K562 (cell line): ENCODE results near the gene B4GALT7. TPM values are rescaled to one million over a fixed set of nuclear protein-coding genes. Genes with fewer than 3 reads are reported as not detected.

Experiments
- ATF1 ChIP-seq, 2 experiments: fragments of 450-650 bp in 1 of 2; IDR thresholded peaks; 2 replicates each; pipeline ENCODE4 v1.6.1; 2016; ENCODE audit warnings: missing compliant biosample characterization in 1 of 2, missing genetic modification characterization in 1 of 2
- CREB3L1 ChIP-seq: fragments of 450-650 bp; IDR thresholded peaks from 2 replicates; pipeline ENCODE4 v1.6.1; 2014; ENCODE audit warnings: low read depth, mild to moderate bottlenecking, moderate library complexity, borderline replicate concordance
- E2F5 ChIP-seq: sonication (generic); formaldehyde crosslinking; IDR thresholded peaks from 2 replicates; pipeline ENCODE4 v1.8.0; 2022; ENCODE audit warnings: mild to moderate bottlenecking, missing genetic modification reagents
- ESRRA ChIP-seq: fragments of 450-650 bp; IDR thresholded peaks from 2 replicates; pipeline ENCODE4 v1.6.1; 2014; ENCODE audit warnings: low read depth, mild to moderate bottlenecking, moderate library complexity, borderline replicate concordance
- FOXA3 ChIP-seq, 2 experiments: fragments of 450-650 bp in 1 of 2; sonication (generic) in 1 of 2; formaldehyde crosslinking; IDR thresholded peaks in 1 of 2; conservative IDR thresholded peaks in 1 of 2; 2 replicates each; pipeline versions ENCODE4 v1.4.0 to v1.8.0; 2020 to 2022; ENCODE audit warnings: mild to moderate bottlenecking in 2 of 2, missing genetic modification reagents in 1 of 2
- FOXK1 ChIP-seq: sonication (generic); formaldehyde crosslinking; IDR thresholded peaks from 2 replicates; pipeline ENCODE4 v1.8.0; 2022; ENCODE audit warnings: missing genetic modification reagents, mild to moderate bottlenecking, borderline replicate concordance
- HDAC2 ChIP-seq: fragments of 450-650 bp; IDR thresholded peaks from 2 replicates; pipeline ENCODE4 v1.6.1; 2016; ENCODE audit warnings: mild to moderate bottlenecking
- HDGF ChIP-seq: fragments of 450-650 bp; IDR thresholded peaks from 2 replicates; pipeline ENCODE4 v1.6.1; 2016
- HOXB6 ChIP-seq: fragments of 250-450 bp; sonication (Bioruptor Pico); IDR thresholded peaks from 2 replicates; pipeline ENCODE4 v1.5.1; 2022; ENCODE audit warnings: mild to moderate bottlenecking, borderline replicate concordance
- MAX ChIP-seq: sonication (generic); formaldehyde crosslinking; IDR thresholded peaks from 2 replicates; pipeline ENCODE4 v1.9.0; 2022; ENCODE audit warnings: mild to moderate bottlenecking, missing genetic modification reagents
- MLLT1 ChIP-seq, 2 experiments: fragments of 450-650 bp; IDR thresholded peaks; 2 replicates each; pipeline ENCODE4 v1.6.1; 2016
- PHF20 ChIP-seq: fragments of 450-650 bp; IDR thresholded peaks from 2 replicates; pipeline ENCODE4 v1.6.1; 2018; ENCODE audit not compliant: partially characterized antibody
- SMARCA4 ChIP-seq: fragments of 450-650 bp; IDR thresholded peaks from 2 replicates; pipeline ENCODE4 v1.6.1; 2016
- SMARCE1 ChIP-seq: fragments of 450-650 bp; IDR thresholded peaks from 2 replicates; pipeline ENCODE4 v1.7.1; 2016; ENCODE audit warnings: mild to moderate bottlenecking
- SREBF1 ChIP-seq: fragments of 150-350 bp; IDR thresholded peaks from 2 replicates; pipeline ENCODE4 v1.6.1; 2014; ENCODE audit warnings: antibody characterized with exemption, low read depth, low read length, borderline replicate concordance
- TCF3 ChIP-seq: sonication (generic); formaldehyde crosslinking; IDR thresholded peaks from 2 replicates; pipeline ENCODE4 v1.4.0; 2020; ENCODE audit warnings: mild to moderate bottlenecking, missing genetic modification reagents
- ZBTB26 ChIP-seq: fragments of 450-650 bp; formaldehyde crosslinking; IDR thresholded peaks from 2 replicates; pipeline ENCODE4 v1.4.0; 2022; ENCODE audit warnings: missing genetic modification characterization
- ZBTB43 ChIP-seq: sonication (generic); formaldehyde crosslinking; IDR thresholded peaks from 2 replicates; pipeline ENCODE4 v1.8.0; 2023; ENCODE audit warnings: mild to moderate bottlenecking, missing genetic modification reagents
- ZNF639 ChIP-seq, 2 experiments: fragments of 200-800 bp in 1 of 2; sonication (Bioruptor generic) in 1 of 2; sonication (generic) in 1 of 2; formaldehyde crosslinking in 1 of 2; IDR thresholded peaks in 1 of 2; conservative IDR thresholded peaks in 1 of 2; 2 replicates each; pipeline versions ENCODE4 v1.5.0 to v1.6.1; 2016 to 2020; ENCODE audit warnings: missing compliant biosample characterization in 1 of 2, missing genetic modification characterization in 1 of 2, missing genetic modification reagents in 1 of 2
- polyA plus RNA-seq, 8 experiments: library from polyadenylated mRNA; depleted of rRNA in 4 of 8; stranded (reverse) in 5 of 8; unstranded in 3 of 8; fragments of >200 nt; fragmentation: Nextera tagmentation in 2 of 8; fragmentation: Illumina TruSeq in 1 of 8; extraction: Ambion mirVana in 2 of 8; extraction: Trizol in 1 of 8; gene quantifications; 2 replicates each; pipeline versions ENCODE4 v1.2.1 to v1.2.3, GENCODE V29; 2011 to 2014; ENCODE audit warnings: inconsistent platforms in 1 of 8, missing spikeins in 1 of 8
- total RNA-seq, 7 experiments: library from RNA; depleted of rRNA in 6 of 7; stranded (reverse); fragments of >200 nt in 6 of 7; fragmentation: Illumina TruSeq in 2 of 7; extraction: Trizol in 2 of 7; gene quantifications; 2 replicates each; pipeline versions ENCODE4 v1.2.1 to v1.2.3, GENCODE V29; 2011 to 2021; ENCODE audit warnings: low replicate concordance in 1 of 7

The B4GALT7 gene
- total and polyA plus RNA-seq, 9 of the 15 experiments (the other 6 are each of a cell fraction or from before 2014, with no cell fraction given): 0.34 to 17.7 (median 9.1) TPM

GRCh38 chr5:177600508-177601018, 631 bp downstream of the B4GALT7 start (continued):
- TF ChIP-seq SREBF1 (no peak), ESRRA (no peak), ZNF639 (CRISPR knock-in tag; conservative IDR thresholded peaks at IDR 0.05 in 1 of 2, IDR thresholded peaks at IDR 0.05 in 1 of 2) (no peak), MAX (CRISPR knock-in tag) (no peak), ZBTB43 (no peak), FOXK1 (CRISPR knock-in tag) (no peak), ATF1 (CRISPR knock-in tag; IDR thresholded peaks at IDR 0.05) (no peak), ATF1 (tag; IDR thresholded peaks at IDR 0.05) (no peak), ZBTB26 (CRISPR knock-in tag) (0 out of 2 replicates have a peak, but pooled peaks have one; percentile 18), CREB3L1 (no peak), FOXA3 (CRISPR knock-in tag; conservative IDR thresholded peaks at IDR 0.05 in 1 of 2, IDR thresholded peaks at IDR 0.05 in 1 of 2) (no peak), HOXB6 (CRISPR knock-in tag) (no peak), HDGF (peak; percentile 59; the same call in 1 of the 2 replicates), SMARCA4 (0 out of 2 replicates have a peak, but pooled peaks have one; percentile 13), E2F5 (CRISPR knock-in tag) (0 out of 2 replicates have a peak, but pooled peaks have one; percentile 10), MLLT1 (IDR thresholded peaks at IDR 0.05) (0 out of 4 replicates have a peak, but pooled peaks of 1 of the 2 experiments have one; percentile 22), SMARCE1 (peak; percentile 38; the same call in 1 of the 2 replicates), TCF3 (CRISPR knock-in tag) (no peak), PHF20 (peak; percentile 1), HDAC2 (0 out of 2 replicates have a peak, but pooled peaks have one; percentile 18)
